Measurements from ENCODE around the gene ASB7.

Gene ASB7

DNA sequence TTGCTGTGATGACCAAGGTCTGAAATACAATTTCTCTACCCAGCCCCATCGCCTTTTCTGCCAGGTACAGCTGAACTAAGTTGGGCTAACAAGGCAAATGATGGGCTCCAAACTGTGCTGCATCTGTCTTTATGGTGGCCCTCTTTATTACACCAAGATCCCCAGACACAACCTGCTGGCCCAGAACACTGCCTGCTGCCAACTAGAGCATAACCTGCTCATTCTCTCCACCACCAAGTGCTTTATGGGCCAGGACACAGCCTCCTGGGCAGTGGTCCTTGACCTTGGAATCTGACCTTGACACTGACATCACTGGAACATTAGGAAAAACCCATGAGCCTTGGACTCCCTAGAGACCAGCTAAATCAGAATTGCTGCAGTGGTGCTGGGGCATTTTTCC lies 3.7 kb upstream of the ASB7 start:
- DNase-seq, result no peak

DNA sequence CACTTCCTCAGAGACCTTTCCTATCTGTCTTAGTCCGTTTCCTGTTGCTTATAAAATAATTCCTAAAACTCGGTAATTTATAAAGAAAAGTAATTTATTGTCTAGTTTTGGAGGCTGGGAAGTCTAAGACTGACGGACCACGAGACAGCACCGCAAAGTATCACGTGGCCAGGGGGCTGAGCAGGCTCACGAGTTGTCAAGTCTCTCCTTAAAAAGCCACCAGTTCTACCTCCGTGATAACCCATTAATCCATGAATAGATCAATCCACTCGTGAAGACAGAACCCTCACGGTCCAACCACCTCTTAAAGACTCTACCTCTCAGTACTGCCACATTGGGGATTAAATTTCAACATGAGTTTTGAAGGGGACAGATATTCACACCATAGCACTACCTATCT lies 1.2 kb upstream of the ASB7 start:
- peak; percentile 26 to 52 for DNase-seq

GRCh38 chr15:100601617-100602063 lies 749 bp upstream of the ASB7 start:
- DNase-seq, result no peak

- peak in 1 of 2 experiments; percentile 9 for DNase-seq
Measured at GRCh38 chr15:100602823-100603393, 519 bp downstream of the ASB7 start.

GRCh38 chr15:100612539-100612938 lies 10.2 kb downstream of the ASB7 start:
- DNase-seq, result no peak

DNA sequence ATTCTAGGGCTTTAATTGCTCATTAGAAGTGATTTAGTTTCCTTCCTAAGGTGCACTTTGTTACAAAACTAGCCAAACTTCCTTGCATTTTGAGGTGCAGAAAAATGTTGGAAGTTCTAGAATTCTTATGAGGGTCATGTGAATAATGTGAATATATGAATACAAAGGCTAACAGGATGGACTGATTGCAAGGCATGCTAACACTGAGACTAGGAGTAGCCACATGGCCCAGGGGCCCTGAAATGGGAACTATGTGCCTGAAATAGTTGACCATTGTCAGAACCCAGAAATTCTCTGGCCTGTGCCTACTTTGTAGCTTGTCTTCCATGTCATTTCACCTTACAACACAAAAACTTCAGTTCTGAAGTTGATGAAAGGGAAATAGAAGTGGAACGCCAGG lies 10.8 kb downstream of the ASB7 start:
- no peak for DNase-seq

DNA sequence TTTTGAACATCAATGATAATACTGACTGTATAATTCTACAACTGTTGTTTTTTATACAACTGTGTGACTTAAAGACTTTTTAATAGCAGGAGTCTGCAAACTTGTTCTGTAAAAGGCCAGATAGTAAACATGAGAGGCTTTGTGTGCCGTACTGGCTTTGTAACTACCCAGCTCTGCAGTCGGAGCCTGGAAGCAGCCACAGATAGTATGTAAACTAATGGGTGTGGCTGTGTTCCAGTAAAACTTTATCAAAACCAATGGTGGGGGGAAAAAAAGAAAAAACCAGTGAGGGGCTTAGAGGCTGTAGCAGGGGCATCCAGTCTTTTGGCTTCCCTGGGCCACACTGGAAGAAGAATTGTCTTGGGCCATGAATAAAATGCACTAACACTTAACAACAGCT lies 11.9 kb downstream of the ASB7 start:
- no peak for DNase-seq

GRCh38 chr15:100614918-100615317 lies 12.5 kb downstream of the ASB7 start:
- no peak for DNase-seq

GRCh38 chr15:100615801-100616200 lies 13.4 kb downstream of the ASB7 start:
- DNase-seq, result no peak

DNA sequence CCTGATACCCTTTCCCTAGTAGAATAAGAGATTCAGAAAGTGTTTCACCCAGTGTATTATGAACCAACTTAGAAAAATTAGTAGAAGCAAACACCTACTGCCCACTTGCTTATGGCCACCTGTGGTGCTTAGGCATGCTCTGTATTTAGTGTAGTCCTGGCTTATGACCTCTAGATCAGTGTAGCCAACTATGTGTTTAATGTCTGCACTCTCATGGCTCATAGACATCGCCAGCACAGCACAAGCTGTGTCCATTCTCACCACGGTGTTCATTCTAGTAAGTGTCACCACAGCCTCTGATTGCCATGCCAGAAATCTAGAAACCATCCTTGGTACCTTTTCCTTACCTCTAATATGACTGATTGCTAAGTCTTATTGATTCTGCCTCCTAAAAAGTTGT lies 14.3 kb downstream of the ASB7 start:
- DNase-seq, result no peak

- DNase-seq, result no peak
Measured at GRCh38 chr15:100623301-100623700, 20.9 kb downstream of the ASB7 start.

DNA sequence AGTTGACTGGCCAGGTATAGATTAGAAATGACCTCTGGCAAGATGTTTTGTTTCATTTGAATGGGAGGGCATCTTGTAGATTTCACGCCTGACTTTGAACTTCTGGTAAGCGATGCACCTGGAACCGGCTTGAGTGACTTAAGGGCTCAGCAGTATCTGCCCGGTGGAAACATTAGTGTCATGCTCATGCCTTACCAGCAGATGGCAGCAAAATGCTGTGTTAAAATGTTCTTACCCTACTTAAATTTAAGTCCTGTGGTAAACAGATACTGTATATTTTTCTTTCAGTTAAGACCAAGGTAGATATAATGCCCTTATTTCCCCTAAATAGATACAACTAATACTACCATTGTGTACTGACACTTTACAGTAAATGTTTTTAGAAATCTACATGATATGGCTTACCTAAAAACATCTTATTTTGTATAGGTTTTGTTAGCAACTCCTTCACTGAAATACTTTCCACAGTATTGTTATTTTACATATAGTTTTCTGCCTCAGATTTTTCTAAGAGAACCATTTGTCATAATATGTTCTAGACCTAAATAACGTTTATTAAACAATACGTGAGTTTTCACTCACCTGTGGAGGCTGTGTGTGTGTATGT lies 25.5 kb downstream of the ASB7 start:
- peak; percentile 39 to 61 for DNase-seq

DNA sequence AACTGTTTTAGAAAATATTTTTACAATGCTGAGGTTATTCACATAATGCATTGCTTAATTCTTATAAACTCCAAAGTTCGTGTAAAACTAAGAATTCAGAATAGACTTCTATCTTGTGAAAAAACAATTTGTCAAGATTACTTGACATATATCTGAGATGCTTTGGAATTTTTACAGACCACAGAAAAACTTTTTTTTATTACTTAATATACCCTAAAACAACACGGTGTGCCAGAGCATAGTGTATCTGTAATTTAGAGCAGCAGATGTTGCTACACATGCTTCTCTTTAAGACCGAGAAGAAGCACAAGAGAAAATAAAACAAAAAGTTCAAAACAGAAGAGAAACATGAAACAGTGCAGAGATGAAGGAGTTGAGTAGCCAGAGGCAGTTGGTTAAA lies 26.4 kb downstream of the ASB7 start:
- DNase-seq, result no peak

DNA sequence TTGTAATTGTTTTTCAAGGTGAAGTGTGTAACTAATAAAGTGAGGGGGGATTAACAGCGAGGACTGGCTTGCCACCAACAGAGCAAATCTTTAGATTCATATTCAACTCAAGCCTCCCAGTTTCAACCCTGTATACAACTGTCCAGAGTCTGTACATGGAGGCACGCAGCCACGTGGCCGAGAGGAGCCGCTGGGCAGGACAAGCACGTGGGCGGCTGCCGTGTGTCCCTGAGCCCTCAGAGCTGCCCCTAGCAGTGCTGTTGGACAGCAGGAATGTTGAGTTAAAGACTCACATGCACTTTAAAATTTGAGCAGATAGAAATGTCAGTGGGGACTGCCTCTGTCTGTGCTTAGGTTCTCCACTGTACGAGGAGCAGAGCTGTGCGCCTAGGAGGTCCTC lies 29.4 kb downstream of the ASB7 start:
- DNase-seq, result no peak

- no peak for DNase-seq
Measured at GRCh38 chr15:100633763-100634075, 31.3 kb downstream of the ASB7 start.

- DNase-seq, result no peak
Measured at GRCh38 chr15:100635406-100636071, 33.1 kb downstream of the ASB7 start.

DNA sequence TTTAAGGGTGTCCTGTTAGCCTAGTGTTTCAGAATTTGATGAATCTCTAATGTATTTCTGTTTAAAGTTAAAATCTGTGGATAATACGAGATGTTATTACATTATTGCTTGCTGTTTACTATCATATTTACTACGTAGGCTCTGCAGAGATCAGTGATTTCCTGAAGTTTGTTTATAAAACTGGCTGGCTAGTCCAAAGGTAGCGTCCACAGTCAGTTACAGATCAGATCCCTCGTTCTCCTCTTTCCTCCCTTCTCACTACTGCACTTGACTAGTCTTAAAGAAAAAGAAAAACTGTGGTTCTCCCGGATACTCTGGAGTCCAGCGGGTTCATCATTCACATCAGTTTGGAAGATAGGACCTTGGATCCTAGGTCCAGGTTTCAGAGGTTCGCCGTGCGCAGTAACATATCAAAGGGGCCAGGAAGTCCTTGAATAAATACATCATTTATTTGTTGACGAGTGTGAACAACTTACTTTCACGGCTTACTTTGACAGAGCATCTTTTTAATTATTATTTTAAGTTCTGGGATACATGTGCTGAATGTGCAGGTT lies 35.9 kb downstream of the ASB7 start:
- DNase-seq, result no peak

GRCh38 chr15:100642213-100642949 lies 40.0 kb downstream of the ASB7 start:
- DNase-seq, result no peak

DNA sequence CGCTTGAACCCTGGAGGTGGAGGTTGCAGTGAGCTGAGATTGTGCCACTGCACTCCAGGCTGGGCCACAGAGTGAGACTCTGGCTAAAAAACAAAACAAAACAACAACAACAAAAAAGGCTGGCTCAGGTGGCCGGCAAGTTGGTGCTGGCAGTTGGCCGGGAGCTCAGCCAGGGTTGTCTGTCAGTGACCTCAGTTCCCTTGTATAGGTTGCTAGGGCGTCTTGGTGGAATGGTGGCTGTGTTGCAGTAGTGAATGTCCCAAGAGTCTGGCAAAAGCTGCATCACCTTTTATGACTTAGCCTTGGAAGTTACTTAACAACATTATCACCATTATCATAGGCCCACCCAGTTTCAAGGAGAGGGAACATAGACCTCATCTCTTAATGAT lies 40.6 kb downstream of the ASB7 start:
- DNase-seq, result no peak

GRCh38 chr15:100645671-100646070 lies 43.3 kb downstream of the ASB7 start:
- no peak for DNase-seq

- no peak for DNase-seq
Measured at GRCh38 chr15:100648951-100649350, 46.6 kb downstream of the ASB7 start.

DNA sequence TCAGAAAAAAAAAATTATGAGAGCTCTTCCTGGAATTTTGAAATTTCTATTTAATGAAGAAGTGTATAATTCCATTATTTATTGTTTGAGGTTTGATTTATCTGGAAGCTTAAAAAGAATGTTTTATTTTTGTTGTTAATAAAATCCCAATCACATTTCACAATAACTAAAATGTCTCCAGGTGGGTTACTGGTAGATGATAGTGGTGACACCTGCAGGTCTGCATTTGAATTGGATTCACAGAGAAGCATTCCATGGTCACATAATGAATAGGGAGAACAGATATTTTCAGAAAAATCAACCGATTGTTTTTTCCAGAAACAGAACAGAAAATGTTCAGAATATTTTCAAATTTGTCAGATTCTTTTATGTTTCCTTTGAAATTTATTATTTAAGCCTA lies 48.3 kb downstream of the ASB7 start:
- DNase-seq, result no peak

DNA sequence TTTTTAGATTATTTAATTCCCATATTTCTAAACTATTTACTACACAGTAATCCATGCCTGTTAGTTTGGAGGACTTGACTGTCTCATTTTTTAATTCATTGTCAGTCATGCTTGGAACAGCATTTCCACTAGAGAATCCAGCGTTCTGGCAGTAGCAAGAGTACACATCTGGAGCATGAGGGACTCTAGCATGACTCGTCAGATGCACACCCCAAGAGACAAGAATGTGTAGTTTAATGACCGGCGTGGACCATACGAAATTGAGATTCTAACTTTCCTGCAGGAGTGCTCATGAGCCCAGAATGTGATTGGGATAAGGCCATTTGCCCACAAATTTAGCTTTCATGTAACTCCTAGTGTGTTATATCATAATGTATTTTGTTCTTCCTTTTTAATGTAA lies 48.9 kb downstream of the ASB7 start:
- DNase-seq, result no peak

DNA sequence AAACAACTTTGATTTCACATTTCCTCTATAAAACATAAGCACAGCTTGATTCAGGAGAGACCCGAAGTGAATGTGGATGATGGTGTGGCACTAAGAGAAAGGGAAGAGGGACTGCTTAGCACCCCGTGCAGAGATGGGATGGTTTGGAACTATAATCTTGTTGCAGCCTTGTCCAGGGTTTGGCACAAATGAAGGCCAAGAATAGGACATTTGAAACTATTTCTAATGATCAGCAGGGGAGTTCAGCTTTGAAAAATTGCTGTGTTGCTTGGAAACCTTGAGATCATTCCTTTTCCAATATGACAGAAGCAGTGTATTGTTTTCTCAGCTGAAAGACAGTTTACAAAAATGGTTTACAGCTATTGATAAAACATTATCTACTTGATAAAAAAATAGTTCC lies 49.7 kb downstream of the ASB7 start:
- no peak for DNase-seq
